ENCODE results near the gene PGM2L1. TPM values are rescaled to one million over a fixed set of nuclear protein-coding genes. Genes with fewer than 3 reads are reported as not detected.

The PGM2L1 gene
- total and polyA plus RNA-seq, 2 of the 13 experiments (the other 11 are each of a cell fraction or from before 2014, with no cell fraction given) = 0.57 to 1.2 TPM

- 90% methylated on average over 2 of the region's 2 CpGs for WGBS (ENCODE audit: low lambda C conversion rate)
- ATAC-seq (no peak), FAIRE-seq (no peak), DNase-seq (ENCODE audit: low spot score) (no peak)
- Histone ChIP-seq H3K9ac (ENCODE audit: insufficient read depth, low read depth, low read length) (no peak overlapping the region), H3K4me3 (replicated peaks in 1 of 3; ENCODE audit: insufficient read depth in 1 of 3, low read depth in 2 of 3, low read length in 3 of 3) (no peak overlapping the region), H3K27ac (ENCODE audit: extremely low read length, insufficient read depth, low read length) (no peak overlapping the region), H3K27me3 (ENCODE audit: control insufficient read depth in 1 of 2, insufficient read depth in 2 of 2, low read length in 2 of 2) (peaks cover 0 to 6% of the 10 kb centered on the region in 2 experiments; a peak in 2 of 5 replicates), H3K4me2 (ENCODE audit: low read depth, low read length) (no peak overlapping the region), H4K20me1 (ENCODE audit: insufficient read depth, low read length) (no peaks in the 10 kb centered on the region), H3K9me3 (ENCODE audit: low read length) (no peaks in the 10 kb centered on the region), H3K79me2 (ENCODE audit: insufficient read depth, low read length) (no peaks in the 10 kb centered on the region), H3K36me3 (replicated peaks in 1 of 2; ENCODE audit: control insufficient read depth in 1 of 2, insufficient read depth in 2 of 2, low read length in 2 of 2) (no peaks in the 10 kb centered on the region), H2AFZ (ENCODE audit: low read length) (no peak overlapping the region), H3K4me1 (ENCODE audit: insufficient read depth, low read length) (no peaks in the 10 kb centered on the region)
- POLR2A ChIA-PET = no interaction called here
- BruUV-seq (replicated peaks) = no TSS peak
- CTCF ChIA-PET (ENCODE audit: low intra/inter-chr PET ratio, low total read pairs) = no interaction called here
- intact Hi-C loops (cut with micrococcal nuclease; ENCODE audit: unreplicated experiment) (no loop called here), in situ Hi-C loops (cut with HindIII; ENCODE audit: extremely low pct_ligation_motif_present, low pct_unique_long_range_greater_than_20kb) (no loop called here)
- TF ChIP-seq CREB3 (CRISPR knock-in tag; IDR thresholded peaks at IDR 0.05) (no peak), MAFF (IDR thresholded peaks at IDR 0.05; ENCODE audit: low read depth, low read length) (0 out of 2 replicates have a peak, but pooled peaks have one; percentile 5), FOXK2 (IDR thresholded peaks at IDR 0.05) (no peak), MED1 (CRISPR knock-in tag; IDR thresholded peaks at IDR 0.05) (no peak), YY1 (IDR thresholded peaks at IDR 0.05; ENCODE audit: insufficient read depth, insufficient replicate concordance, low read depth, low read length) (no peak)
These were observed 11.4 kb upstream of the PGM2L1 start for GRCh38 chr11:74409633-74410032.

GRCh38 chr11:74403607-74404321 is 5.5 kb upstream of the PGM2L1 start:
- H4K20me1 ChIP-seq (ENCODE audit: insufficient read depth, low read length) = no peaks in the 10 kb centered on the region
- ChIA-PET POLR2A (no interaction called here), CTCF (ENCODE audit: low intra/inter-chr PET ratio, low total read pairs) (no interaction called here)
- H3K9me3 ChIP-seq (ENCODE audit: low read length) = no peaks in the 10 kb centered on the region
- ATAC-seq (no peak), DNase-seq (ENCODE audit: low spot score) (no peak), FAIRE-seq (no peak)
- H3K27ac ChIP-seq (ENCODE audit: extremely low read length, insufficient read depth, low read length) = no peak overlapping the region
- no peak overlapping the region for H3K4me2 ChIP-seq (ENCODE audit: low read depth, low read length)
- BruUV-seq (replicated peaks) = no TSS peak
- H3K79me2 ChIP-seq (ENCODE audit: insufficient read depth, low read length) = no peaks in the 10 kb centered on the region
- in situ Hi-C loops (cut with HindIII; ENCODE audit: extremely low pct_ligation_motif_present, low pct_unique_long_range_greater_than_20kb) = no loop called here
- intact Hi-C loops (cut with micrococcal nuclease; ENCODE audit: unreplicated experiment) = no loop called here
- peaks cover 4% of the 10 kb centered on the region; the same call in 1 of the 2 replicates for H3K4me1 ChIP-seq (ENCODE audit: insufficient read depth, low read length)
- no peak for TF ChIP-seq MAF1 (CRISPR knock-in tag; IDR thresholded peaks at IDR 0.05; ENCODE audit: borderline replicate concordance)
- peaks cover 0 to 7% of the 10 kb centered on the region in 2 experiments; a peak in 1 of 5 replicates for H3K27me3 ChIP-seq (ENCODE audit: control insufficient read depth in 1 of 2, insufficient read depth in 2 of 2, low read length in 2 of 2)
- no peaks in the 10 kb centered on the region for H3K36me3 ChIP-seq (replicated peaks in 1 of 2; ENCODE audit: control insufficient read depth in 1 of 2, insufficient read depth in 2 of 2, low read length in 2 of 2)
- H3K9ac ChIP-seq (ENCODE audit: insufficient read depth, low read depth, low read length) = no peak overlapping the region
- no peak overlapping the region for H2AFZ ChIP-seq (ENCODE audit: low read length)
- no peak overlapping the region for H3K4me3 ChIP-seq (replicated peaks in 1 of 3; ENCODE audit: insufficient read depth in 1 of 3, low read depth in 2 of 3, low read length in 3 of 3)
- WGBS (ENCODE audit: low lambda C conversion rate) = 11% methylated on average over 4 of the region's 4 CpGs
